ENCODE measurements around the gene TTLL11.

GRCh38 chr9:121788686-121789366 lies 304.3 kb downstream of the TTLL11 start:
- TF ChIP-seq CTCF (IDR thresholded peaks at IDR 0.05): no peak
- TF ChIP-seq POLR2A (IDR thresholded peaks at IDR 0.05): no peak

Data from transverse colon (tissue), 3 donors.